Measurements from ENCODE around the gene EPB41L5. TPM values are rescaled to one million over a fixed set of nuclear protein-coding genes. Genes with fewer than 3 reads are reported as not detected.

The EPB41L5 gene
- total RNA-seq, 6 donors from 2014 or later, result 53.0 to 182 (median 92.3) TPM

DNA sequence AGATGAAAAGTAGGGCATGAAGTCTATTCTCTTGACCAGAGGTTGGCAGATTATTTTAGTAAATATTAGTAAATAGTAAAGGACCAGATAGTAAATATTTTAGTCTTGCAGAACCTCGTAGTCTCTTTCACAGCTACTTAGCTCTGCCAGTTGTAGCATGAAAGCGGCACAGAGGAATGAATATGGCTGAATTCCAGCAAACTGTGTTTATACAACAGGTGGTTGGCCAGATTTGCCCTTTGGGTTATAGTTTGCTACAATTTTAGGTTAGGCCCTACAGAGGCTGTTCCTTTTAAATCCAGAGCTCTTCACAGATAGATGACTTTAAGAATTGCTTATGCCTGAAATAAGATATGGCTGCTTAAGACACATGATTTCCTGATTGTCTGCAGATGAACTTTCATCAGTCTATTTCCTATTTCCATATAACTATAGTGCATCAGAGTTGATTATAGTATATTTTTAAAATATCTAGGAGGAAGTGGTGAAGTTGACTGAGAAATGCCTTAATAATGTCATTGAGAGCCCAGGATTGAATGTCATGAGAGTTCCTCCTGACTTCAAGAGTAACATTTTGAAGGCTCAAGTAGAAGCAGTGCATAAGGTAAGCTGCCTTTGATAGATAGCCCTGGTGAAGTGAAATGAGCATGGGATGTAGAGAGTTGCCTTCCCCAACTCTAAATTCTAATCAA is 129.8 kb downstream of the EPB41L5 start:
- ATAC-seq (ENCODE audit: low FRiP score in 2 of 2), result no peak
- TF ChIP-seq EP300 (IDR thresholded peaks at IDR 0.05), result no peak
- TF ChIP-seq POLR2A (IDR thresholded peaks at IDR 0.05), result no peak
- TF ChIP-seq, protein P1, sequence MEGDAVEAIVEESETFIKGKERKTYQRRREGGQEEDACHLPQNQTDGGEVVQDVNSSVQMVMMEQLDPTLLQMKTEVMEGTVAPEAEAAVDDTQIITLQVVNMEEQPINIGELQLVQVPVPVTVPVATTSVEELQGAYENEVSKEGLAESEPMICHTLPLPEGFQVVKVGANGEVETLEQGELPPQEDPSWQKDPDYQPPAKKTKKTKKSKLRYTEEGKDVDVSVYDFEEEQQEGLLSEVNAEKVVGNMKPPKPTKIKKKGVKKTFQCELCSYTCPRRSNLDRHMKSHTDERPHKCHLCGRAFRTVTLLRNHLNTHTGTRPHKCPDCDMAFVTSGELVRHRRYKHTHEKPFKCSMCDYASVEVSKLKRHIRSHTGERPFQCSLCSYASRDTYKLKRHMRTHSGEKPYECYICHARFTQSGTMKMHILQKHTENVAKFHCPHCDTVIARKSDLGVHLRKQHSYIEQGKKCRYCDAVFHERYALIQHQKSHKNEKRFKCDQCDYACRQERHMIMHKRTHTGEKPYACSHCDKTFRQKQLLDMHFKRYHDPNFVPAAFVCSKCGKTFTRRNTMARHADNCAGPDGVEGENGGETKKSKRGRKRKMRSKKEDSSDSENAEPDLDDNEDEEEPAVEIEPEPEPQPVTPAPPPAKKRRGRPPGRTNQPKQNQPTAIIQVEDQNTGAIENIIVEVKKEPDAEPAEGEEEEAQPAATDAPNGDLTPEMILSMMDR (IDR thresholded peaks at IDR 0.05), result no peak
- TF ChIP-seq POLR2AphosphoS5 (IDR thresholded peaks at IDR 0.05), result no peak
- no peak overlapping the region for H3K27ac ChIP-seq

DNA sequence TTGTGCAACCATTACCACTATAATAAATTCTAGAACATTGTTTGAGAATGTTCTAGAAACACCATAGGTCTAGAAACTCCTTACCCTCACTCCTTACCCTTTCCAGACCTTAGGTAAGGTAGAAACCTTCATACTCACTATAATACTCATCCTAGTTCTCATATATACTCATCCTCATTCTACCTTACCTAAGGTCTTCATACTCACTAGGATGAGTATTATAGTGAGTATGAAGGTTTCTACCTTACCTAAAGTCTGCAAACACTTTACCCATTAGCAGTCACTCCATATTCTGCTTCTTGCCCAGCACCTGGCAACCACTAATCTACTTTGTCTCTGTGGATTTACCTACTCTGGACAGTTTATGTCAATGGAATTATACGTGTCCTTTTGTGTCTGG is 135.4 kb downstream of the EPB41L5 start:
- no peaks in the 10 kb centered on the region for H3K27me3 ChIP-seq
- TF ChIP-seq, protein P1 (IDR thresholded peaks at IDR 0.05), result no peak
- TF ChIP-seq EP300 (IDR thresholded peaks at IDR 0.05) (no peak), POLR2A (IDR thresholded peaks at IDR 0.05) (no peak), POLR2AphosphoS5 (IDR thresholded peaks at IDR 0.05) (no peak)
- H3K9me3 ChIP-seq, result peaks cover 0 to 10% (median 0%) of the 10 kb centered on the region in 4 donors
- H3K27ac ChIP-seq, result no peak overlapping the region
- no peak for ATAC-seq (ENCODE audit: low FRiP score in 2 of 2)
- WGBS, 2 donors, result 96 to 100% methylated on average over 1 of the region's 1 CpG
- no peak for DNase-seq
- H3K4me3 ChIP-seq, result no peak overlapping the region
- H3K4me1 ChIP-seq, result no peaks in the 10 kb centered on the region
- peaks cover 0 to 38% (median 1%) of the 10 kb centered on the region in 4 donors for H3K36me3 ChIP-seq

More for the DNA sequence above, 129.8 kb downstream of the EPB41L5 start:
- no peak for DNase-seq
- Histone ChIP-seq H3K9me3 (no peaks in the 10 kb centered on the region), H3K36me3 (peaks cover 0 to 16% (median 0%) of the 10 kb centered on the region in 4 donors), H3K4me3 (no peak overlapping the region), H3K27me3 (no peaks in the 10 kb centered on the region), H3K4me1 (no peaks in the 10 kb centered on the region)
- 72% methylated on average over 2 of the region's 2 CpGs for WGBS, 2 donors

DNA sequence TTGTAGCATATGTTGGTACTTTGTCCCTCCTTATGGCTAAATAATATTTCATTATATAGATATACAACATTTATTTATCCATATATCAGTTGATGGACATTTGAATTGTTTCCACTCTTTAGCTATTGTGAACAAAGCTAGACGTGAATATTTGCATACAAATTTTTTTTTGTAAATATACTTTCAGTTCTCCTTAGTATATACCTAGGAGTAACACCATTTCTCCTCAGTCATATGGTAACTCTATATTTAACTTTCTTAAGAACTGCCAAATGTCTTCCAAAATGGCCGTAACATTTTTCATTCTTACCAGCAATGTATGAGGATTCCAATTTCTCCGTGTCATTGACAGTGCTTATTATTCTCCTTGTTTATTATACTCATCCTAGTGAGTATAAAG is 135.8 kb downstream of the EPB41L5 start:
- TF ChIP-seq EP300 (IDR thresholded peaks at IDR 0.05) (no peak), POLR2AphosphoS5 (IDR thresholded peaks at IDR 0.05) (no peak), POLR2A (IDR thresholded peaks at IDR 0.05) (no peak)
- TF ChIP-seq, protein P1 (IDR thresholded peaks at IDR 0.05), result no peak
- DNase-seq (no peak), ATAC-seq (ENCODE audit: low FRiP score in 2 of 2) (no peak)
- Histone ChIP-seq H3K4me1 (no peaks in the 10 kb centered on the region), H3K36me3 (peaks cover 0 to 39% (median 1%) of the 10 kb centered on the region in 4 donors), H3K4me3 (no peak overlapping the region), H3K27ac (no peak overlapping the region), H3K27me3 (no peaks in the 10 kb centered on the region), H3K9me3 (peaks cover 0 to 10% (median 0%) of the 10 kb centered on the region in 4 donors)
- 87 to 94% methylated on average over 3 of the region's 3 CpGs for WGBS, 2 donors

DNA sequence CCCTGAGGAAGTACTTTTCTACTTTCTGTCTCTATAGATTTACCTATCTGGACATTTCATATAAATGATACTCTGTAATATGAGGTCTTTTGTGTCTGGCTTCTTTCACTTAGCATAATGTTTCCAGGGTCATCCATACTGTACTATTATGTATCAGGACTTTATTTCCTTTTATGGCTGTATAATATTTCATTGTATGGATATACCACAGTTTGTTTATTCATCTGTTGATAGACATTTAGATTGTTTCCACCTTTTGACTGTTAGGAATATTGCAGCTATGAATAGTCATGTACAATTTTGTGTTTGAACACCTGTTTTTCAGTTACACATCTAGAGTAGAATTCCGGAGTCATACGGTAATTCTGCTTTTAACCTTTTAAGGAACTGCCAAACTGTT is 136.5 kb downstream of the EPB41L5 start:
- 97 to 98% methylated on average over 2 of the region's 2 CpGs for WGBS, 2 donors
- H3K36me3 ChIP-seq, result peaks cover 0 to 44% (median 1%) of the 10 kb centered on the region in 4 donors
- DNase-seq, result no peak
- no peak for TF ChIP-seq EP300 (IDR thresholded peaks at IDR 0.05)
- no peak for TF ChIP-seq POLR2AphosphoS5 (IDR thresholded peaks at IDR 0.05)
- TF ChIP-seq, protein P1 (IDR thresholded peaks at IDR 0.05), result no peak
- no peak for TF ChIP-seq POLR2A (IDR thresholded peaks at IDR 0.05)
- H3K27me3 ChIP-seq, result no peaks in the 10 kb centered on the region
- no peaks in the 10 kb centered on the region for H3K4me1 ChIP-seq
- no peak overlapping the region for H3K27ac ChIP-seq
- no peak overlapping the region for H3K4me3 ChIP-seq
- no peak for ATAC-seq (ENCODE audit: low FRiP score in 2 of 2)
- peaks cover 0 to 10% (median 0%) of the 10 kb centered on the region in 4 donors for H3K9me3 ChIP-seq

Measured in upper lobe of left lung (tissue), 6 donors.